Measurements from ENCODE around the gene PNPLA5.

The PNPLA5 gene, protein sequence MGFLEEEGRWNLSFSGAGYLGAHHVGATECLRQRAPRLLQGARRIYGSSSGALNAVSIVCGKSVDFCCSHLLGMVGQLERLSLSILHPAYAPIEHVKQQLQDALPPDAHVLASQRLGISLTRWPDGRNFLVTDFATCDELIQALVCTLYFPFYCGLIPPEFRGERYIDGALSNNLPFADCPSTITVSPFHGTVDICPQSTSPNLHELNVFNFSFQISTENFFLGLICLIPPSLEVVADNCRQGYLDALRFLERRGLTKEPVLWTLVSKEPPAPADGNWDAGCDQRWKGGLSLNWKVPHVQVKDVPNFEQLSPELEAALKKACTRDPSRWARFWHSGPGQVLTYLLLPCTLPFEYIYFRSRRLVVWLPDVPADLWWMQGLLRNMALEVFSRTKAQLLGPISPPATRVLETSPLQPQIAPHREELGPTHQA

DNA sequence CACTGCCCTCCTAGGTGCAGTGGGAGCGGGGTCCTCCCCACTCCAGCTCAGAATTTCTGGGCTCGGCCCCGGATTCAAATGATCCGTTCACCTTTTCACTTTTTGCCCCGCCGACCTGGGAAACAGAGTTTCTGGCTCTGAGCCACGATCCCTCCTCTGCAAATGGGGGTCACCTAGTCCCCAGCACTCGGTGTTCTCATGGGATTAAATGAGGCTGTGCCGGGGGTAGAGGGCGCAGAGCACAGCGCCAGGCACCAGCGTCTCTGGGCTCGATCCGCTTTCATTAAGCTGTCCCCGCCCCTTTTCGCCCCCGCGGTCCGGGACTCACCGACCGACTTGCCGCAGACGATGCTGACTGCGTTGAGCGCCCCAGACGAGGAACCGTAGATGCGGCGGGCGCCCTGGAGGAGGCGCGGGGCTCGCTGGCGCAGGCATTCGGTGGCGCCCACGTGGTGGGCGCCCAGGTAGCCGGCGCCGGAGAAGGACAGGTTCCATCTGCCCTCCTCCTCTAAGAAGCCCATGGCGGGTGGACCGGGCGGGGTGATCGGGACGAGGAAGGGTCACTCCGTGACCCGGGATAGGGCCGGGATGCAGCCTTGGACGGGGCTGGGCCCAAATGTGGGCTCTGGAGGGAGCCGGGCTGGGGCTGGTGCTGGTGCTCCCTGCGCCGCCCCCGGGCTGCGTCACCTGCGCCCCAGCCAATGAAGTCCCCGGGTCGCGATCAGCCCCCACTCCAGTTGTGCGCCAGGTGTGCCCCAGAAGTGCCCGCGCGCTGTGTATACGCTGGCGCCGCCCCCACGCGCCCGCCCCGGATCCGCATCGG, at the start of gene PNPLA5:
TSS of gene PNPLA5 (minus strand) at position 654 of the 823 bp plus-strand sequence. CDS start at position 521, 133 bp downstream.
- peak in 4 of 58 donors; percentile 10 to 48 (median 26) for DNase-seq

DNA sequence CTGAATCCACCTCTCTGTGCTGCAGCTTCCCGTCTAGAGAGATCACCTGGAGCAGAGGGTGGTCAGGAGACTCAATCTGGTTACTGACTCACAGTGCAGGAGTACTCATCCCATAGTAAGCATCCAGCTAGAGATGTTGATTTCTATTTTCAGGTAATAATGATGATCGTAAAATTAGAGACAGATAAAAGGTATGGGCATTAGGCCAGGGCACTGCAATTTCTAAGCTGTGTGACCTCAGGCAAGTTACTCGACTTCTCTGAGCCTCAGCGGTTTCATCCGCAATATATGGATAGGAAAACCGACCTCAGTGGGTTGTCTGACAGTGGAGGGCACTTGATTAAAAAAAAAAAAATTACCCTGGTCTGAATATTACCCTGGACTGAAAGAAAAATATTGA, 49.6 kb upstream of the PNPLA5 start:
- DNase-seq: no peak

DNA sequence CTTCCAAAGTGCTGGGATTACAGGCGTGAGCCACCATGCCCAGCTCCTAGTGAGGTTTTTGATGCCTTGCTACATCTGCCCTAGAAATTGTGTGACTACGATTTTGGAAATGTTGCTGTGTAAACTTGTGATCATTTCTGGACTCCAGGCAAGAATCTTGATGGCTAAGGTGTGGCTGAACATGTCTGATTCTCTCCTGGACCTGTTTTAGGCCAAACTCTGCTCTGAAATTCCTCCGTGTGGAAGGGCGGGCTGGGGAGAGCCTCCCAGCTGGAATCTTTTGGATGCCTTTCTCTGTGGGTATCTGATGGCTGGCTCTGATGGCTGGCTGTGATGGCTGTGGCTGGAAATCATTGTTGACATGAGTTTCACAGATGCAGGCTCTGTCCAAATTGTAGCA, 40.0 kb upstream of the PNPLA5 start:
- DNase-seq: no peak

DNA sequence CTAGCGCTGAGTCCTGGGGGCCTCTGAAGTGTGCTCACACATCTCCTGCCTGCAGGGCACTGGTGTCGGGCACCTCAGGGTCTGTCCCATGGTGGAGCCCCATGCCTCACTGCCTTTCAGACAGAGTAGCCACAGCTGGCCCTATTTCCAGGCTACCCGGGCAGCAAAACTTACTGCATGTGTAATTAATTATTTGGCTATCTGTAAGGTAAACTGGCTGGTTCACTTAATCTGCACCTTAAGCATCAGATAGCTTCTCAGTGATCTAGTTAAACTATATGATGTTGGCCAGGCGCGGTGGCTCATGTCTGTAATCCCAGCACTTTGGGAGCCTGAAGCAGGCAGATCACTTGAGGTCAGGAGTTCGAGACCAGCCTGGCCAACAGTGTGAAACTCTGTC, 37.1 kb upstream of the PNPLA5 start:
- DNase-seq: no peak

DNA sequence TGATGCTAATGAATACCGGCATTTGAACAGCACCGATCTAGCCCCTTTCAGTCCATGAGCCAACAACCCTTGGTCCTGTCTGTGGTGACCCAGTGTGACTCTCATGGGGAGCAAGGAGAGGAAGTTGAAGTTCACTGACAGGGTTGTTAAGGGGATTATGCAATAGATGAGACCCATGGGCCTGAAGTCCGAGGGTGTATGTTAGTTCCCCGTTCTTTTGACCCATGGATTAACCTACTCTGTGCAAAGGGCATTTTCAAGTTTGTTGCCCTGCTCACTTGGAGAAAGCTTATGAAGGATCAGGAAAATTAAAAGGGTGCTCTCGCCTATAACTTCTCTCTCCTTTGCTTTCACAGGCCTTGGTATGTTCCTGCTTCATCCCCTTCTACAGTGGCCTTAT, 36.7 kb upstream of the PNPLA5 start:
- no peak for DNase-seq

DNA sequence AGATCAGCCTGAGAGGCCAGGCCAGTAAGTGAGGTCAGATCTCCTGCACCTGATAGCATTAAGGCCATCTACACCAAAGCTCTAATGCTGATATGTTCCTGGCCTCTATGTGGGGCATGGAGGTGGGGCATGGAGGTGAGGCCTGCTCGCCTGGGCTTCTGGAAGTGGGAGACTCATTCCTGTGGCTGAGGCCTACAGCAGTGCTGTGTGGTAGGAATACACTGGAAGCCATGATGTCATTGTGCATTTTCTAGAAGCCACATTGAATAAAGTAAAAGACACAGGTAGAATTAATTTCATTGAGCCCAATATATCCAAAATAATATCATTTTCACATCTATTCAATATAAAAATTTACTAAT, 34.5 kb upstream of the PNPLA5 start:
- DNase-seq: no peak

DNA sequence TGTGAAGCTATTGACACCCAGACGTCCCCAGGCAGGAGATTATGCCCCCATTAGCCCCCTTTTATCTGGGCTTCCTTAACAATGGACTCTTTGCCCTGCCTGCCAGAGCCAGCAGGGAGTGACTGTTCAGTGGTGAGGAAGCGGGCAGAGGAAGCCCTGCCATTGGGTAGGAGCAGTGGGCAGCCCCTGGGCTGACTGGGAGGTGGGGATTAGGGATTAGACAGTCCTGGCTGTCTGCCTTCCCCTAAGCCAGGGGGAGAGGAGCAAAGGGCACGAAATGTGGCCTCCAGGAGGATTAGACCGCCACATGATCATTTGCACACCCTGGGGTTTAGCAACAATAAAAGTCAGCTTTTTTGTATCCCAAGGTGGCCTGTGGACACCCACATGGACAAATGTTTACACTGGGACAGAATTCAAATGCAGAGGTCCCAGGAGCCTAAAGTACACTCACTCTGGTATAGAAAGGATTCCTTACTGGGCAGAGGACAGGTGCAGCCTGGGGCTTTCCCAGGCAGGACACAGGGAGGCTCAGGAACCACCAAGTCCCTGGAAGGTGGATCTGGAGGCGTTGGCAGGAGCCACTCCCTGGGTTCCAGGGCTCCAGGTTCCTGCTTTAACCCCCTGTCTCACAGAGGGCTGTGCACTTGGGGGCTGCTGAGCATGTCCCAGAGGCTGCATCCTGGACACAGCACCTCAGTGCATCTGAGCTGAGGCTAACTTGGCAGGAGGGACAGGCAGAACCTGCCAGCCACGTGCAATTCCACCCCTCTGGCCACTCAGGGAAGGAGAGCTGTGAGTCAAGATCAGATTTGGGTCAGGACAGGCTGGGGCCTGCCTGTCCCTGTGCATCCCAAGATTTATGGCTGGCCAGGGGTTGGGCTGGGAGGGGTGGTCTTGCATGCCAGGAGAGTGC, 33.9 kb upstream of the PNPLA5 start:
- DNase-seq: peak in 9 of 58 donors; percentile 6 to 42 (median 10)

DNA sequence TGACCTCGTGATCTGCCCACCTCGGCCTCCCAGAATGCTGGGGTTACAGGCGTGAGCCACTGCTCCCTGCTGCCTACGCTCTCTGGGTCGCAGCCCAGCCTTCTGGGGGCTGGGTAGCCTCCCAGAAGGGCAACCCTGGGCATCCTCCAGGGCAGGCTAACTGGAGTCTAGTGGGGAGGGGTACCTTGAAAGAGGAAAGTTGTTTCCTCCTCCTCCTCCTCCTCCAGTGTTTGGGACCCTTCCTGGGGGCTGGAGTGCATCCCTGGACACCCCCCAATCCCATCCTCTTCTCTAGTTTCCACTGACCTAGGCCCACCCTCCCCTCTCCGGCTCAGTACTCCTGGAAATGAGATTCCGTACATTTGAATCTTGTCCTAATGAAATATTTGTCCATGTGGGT, 33.1 kb upstream of the PNPLA5 start:
- DNase-seq: no peak

DNA sequence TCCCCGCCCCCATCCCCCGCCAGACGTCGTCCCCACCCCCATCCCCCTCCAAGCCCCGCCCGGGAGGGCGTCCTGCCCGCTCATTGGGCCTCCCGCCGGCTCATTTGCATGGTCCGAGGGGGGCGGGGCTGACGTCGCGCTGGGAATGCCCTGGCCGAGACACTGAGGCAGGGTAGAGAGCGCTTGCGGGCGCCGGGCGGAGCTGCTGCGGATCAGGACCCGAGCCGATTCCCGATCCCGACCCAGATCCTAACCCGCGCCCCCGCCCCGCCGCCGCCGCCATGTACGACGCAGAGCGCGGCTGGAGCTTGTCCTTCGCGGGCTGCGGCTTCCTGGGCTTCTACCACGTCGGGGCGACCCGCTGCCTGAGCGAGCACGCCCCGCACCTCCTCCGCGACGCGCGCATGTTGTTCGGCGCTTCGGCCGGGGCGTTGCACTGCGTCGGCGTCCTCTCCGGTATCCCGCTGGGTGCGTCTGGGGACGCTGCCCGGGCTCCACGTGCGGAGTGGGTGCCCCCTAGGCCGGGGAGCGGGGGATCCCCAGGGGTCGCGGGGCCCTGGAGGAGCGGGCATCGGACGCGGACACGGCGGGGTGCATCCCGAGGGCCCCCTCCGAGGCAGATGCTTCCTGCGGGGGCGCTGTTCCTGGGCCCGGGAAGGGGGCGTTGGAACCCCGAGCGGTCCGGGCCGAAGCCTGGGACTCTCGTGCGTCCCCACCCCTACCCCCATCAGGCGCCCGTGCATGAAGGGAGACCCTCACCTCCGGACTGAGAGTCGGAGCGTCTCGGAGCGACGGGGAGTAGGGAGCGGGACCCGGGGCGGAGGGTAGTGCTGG, 32.0 kb upstream of the PNPLA5 start, which contains the start of gene PNPLA3:
TSS of gene PNPLA3 (plus strand) at position 175 of the 834 bp plus-strand sequence. CDS start at position 282, 107 bp downstream.
- DNase-seq: peak; percentile 14 to 94 (median 83)

DNA sequence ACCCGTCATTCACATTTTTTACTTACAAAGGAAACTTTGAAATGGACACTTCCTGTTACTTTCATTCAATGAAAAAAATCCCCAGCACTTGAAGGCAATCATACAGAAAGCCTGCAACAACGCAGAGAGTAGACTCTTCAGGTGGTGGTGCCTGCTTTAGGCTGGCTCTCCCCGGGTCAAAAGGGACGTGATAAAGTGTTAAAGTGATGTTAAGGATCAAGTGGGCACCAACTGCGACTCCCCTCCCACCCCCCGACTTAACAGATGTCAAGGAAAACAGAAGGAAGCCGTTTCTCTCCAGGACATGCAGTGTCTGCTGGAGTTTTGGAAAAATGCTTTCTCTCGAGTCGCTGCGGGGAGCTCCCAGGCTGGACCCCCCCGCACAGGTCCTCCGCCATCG, 31.4 kb upstream of the PNPLA5 start:
- no peak for DNase-seq

DNA sequence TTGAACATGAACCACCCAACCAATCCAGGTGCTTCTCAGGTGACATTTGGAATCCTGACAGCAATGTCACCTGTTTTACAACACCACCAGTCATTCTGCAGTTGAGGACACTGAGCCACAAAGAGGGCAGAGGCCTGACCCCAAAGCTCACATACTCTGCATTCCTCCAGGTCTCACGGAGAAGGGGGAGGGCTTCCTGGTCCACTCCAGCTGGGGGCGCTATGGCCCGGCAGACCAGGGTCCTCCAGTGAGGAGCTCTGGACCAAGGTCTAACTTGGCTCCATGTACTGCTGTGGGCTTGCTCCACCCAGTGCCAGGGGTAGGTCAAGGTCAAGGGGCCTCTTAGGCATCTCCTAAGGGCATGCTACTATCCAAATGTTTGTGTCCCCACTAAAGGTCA, 30.3 kb upstream of the PNPLA5 start:
- no peak for DNase-seq

DNA sequence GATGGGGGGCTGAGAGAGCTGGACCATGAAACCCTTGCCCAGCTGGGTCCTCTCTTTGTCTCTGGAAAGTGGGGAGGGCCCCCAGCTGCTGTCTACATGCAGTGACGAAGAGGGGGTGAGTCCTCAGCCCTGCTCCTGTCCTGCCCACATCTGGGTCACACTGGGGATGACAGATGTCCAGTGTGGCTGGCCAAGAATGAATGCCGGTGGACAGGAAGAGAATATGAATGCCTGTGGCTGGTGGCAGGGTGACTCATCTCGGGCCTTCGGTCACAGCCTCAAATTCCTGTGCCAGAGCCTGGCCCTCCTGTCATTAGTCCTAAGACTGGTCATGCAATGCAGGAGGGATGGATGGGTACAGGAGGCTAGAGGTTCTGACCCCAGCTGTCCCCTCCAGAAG, 29.6 kb upstream of the PNPLA5 start:
- peak in 22 of 58 donors; percentile 6 to 72 (median 28) for DNase-seq

DNA sequence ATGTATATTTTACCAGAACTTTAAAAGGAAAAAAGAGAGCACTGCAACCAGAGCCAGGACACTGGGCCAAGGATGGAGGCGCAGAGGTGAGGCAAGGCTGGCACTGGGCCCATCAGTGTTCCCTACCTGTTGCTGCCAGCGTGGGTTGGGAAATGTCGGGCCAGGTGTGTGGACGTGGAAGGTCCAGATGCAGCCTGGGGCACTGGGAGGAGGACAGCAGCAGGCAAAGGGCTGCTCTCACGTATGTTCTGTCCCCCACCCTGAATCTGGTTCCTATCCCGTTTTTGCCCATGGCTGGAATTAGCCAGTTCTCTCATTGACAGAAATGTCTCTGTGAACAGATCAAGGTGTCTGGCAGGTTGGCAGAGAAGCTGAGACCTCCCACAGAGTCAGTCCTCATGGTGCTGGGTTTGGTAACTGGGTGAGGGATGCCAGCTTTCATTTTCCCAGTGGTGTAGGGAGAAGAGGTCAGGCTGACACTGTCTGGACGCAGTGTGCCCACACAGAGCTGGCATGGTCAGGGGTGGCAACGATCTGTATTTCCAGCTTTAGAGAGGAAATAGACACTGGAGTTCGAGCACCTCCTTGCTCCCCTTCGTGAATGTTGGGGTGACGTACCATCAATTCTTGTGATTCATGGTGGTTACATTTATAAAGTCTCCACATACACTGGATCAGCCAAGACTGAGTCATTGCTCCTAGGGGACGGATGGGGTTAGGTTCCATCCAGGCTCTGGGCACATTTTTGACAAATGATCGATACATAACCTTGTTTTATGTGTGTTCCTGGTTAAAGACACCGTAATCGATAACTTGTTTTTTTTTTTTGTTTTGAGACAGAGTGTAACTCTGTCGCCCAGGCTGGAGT, 27.5 kb upstream of the PNPLA5 start:
- DNase-seq: no peak

DNA sequence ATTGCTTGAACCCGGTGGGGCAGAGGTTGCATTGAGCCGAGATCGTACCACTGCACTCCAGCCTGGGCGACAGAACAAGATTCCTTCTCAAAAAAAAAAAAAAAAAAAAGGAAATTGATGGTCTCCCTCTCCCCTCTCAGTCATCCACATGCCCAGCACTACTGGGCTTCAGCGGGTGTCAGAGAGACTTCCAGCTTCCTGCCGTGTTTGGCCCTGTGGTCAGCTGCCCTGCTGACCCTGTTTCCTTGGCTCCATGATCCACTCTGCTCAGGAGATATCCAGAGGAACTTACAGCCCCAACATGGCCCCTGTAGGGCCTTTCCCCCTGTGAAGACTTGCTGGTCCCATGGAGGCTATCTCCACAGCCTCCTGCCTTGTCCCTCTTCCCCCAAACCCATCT, 25.7 kb upstream of the PNPLA5 start:
- no peak for DNase-seq

DNA sequence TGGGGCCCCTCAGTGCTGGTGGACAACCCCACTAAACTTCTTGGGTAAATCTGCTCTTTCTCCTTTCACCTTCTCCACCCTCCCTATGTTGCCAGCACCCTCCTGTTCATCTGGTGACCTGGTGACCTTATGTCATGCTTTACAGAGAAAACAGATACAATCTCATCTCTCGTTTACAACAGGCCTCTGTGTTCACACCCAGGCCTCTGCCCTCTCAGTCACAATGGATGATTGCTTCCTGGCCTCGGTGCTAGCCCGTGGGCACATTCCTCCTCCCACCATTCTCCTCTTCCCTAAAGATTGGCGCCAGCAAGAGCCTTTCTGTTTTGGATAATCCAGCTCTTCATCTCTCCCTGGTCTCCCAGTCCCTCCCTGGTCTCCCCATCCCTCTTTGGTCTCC, 19.5 kb upstream of the PNPLA5 start:
- DNase-seq: no peak

DNA sequence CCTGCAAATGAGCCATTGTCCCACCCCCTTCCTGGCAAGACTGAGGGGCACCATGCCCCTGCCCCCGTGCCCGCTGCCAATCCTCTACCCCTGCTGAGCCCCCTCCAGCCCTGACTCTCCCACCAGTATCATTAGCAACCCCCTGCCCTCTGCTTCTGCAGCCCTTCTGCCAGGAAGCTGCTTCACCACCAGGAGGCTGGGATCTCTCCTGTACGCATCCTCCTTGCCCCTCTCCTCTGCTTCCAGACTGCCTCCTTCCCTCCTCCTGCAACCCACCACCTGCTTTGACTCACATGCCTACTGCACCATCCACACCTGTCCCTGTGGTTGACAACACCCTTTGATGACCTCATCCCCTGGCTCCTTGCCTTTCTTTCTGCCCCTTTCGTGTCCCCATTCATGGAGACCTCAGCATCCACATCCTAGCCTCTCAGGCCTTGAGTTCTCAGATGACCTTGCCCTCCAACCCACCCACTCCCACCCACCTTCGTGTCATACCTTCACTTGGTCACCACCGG, 18.4 kb upstream of the PNPLA5 start:
- no peak for DNase-seq

DNA sequence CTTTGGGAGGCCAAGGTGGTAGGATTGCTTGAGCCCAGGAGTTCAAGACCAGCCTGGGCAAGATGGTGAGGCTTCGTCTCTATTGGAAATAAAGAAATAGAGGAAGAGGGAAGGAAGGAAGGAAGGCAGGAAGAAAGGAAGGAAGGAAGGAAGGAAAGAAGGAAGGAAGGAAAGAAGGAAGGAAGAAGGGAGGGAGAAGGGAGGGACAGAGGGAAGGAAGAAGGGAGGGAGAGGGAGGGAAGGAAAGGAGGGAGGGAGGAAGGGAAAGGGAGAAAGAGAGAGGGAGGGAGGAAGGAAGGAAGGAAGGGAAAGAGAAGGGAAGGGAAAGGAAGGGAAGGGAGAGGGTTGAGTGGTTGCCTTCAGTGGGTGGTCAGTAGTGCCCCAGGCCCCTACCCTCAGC, 17.9 kb upstream of the PNPLA5 start:
- DNase-seq: no peak

DNA sequence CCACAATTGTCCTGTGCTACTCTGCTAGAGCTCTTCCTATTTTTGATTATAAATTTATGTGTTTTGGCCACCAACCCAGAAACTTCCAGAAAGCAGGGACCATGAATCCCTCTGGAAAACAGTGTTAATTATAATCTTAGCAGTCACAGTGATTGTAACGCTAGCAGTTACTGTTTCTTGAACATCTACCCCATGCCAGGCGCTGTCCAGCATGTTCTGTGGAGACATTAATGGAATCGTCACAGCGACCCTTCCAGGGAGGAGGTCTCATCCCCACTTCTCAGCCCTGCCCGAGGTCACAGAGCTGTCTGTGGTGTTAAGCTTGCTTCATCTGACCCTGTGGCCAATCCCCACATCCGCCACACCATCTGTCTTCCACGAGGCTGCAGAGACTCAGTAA, 13.9 kb upstream of the PNPLA5 start:
- DNase-seq: no peak

DNA sequence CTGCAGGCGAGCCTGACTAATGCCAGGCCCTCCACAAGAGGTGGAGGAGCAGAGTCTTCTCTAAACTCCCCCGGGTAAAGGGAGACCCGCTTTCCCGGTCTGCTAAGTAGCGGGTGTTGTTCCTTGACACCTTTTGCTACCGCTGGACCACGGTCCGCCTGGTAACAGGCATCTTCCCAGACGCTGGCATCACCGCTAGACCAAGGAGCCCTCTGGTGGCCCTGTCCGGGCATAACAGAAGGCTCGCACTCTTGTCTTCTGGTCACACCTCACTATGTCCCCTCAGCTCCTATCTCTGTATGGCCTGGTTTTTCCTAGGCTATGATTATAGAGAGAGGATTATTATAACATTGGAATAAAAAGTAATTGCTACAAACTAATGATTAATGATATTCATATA, 12.6 kb upstream of the PNPLA5 start:
- DNase-seq: peak in 1 of 58 donors; percentile 34

Data from anterior cingulate cortex (tissue), 58 donors.